ENCODE measurements around the gene RAP2A.
A peak's percentile ranks its signal among the peaks of the same experiment; 100 is the strongest.

The RAP2A gene

DNA sequence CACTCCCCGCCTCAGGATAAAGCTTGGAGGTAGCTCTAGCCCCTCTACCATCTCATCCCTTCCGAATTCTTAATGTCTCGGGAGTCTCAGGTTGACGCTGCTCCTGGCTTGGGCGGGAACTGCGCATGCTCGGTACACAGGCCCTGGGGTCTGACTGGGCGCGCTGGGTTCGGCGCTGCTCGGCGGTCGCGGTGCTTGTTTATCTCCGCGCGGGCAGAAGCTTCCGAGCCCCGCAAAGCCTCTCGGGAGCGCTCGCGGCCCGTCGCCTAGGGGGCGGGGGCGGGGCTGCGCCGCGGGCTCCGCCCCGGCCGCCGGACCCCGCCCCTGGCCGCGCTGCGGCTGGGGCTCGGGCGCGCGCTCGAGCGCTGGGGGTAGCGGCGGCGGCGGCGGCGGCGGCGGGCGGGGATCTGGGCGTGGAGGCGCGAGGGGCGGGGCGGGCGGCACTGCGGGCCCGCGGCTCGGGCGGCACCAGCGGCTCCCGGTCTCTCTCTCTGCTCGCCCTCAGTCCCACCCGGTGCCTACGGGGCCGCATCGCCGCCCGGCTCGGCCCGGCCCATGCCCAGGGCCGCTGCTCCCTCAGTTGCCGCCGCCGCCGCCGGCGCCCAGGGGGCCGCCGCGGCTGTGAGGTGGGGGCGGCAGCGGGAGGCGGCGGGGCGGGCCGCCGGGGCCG, at the start of gene RAP2A:
Gene RAP2A (plus strand): TSS at position 443 of the 670 bp plus-strand sequence. CDS start 302 bp downstream, outside the sequence.
- peak; percentile 94 for DNase-seq

DNA sequence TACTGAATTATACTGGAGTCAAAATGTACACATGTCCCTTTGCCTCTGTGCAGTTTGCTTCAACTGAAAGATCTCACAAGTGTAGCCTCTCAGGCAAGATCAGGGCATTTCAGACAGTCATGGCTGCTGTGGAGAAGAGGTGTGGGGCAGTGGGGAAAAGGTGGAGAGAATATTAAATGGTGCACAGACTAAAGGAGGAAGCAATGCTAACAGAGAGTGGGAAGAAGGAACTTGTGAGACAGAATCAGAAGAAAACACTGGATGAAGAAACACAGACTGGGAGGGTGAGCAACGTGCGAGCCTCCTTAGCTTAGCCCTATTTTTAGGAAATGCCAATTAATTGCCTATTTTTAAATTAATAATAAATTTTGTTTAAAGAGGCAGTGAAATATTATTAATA, 49.6 kb upstream of the RAP2A start:
- DNase-seq, result no peak

DNA sequence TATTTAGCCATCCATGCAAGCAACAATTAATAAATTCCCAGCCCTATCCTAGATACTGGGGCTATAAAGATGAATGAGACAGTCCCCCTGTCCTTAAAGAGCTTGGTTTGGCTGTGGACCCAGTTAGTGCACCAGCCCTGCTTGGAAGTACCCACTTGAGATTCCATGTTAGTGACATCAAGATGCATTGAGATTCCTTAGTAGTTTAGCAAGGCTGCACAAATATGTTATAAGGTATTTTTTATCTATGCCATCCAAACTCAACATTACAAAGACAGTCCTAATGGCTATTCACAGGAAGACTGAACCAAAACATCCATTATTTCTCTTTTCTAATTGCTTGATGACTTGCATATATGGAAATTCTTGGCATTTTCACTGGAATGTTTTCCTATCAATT, 48.8 kb upstream of the RAP2A start:
- DNase-seq, result no peak

- DNase-seq, result no peak
Measured at GRCh38 chr13:97385854-97386253, 48.1 kb upstream of the RAP2A start.

DNA sequence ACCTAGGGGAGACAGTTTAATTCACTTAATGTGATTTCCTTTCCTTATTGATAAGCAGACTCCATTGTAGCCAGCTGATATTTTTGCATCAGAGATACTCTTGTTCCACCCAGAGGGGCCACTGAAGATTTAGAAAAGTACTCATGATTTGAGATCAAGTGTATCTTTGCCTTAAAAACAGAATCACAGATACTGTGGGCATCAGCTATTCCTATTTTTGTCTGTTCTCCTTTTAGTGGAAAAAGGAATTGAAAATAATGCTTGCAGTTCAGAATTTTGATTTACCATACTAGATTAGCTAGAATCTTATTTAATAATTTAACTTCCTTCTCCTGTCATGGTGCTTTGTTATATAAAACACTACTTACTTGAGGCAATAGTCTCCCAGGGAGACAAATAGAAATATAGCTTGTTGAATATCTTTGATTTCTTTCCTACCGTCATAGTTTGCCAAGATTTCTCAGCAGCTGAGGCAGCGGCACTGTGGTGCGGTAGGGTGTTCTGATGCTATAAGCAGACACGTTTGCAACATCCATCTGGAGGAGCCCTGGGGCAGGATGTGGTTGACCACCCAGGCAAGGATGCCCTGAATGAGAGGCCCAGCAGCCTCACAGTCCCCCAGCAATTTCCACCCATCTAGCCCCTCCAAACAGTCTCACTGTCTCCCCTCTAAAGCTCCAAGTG, 47.0 kb upstream of the RAP2A start:
- peak; percentile 25 for DNase-seq

DNA sequence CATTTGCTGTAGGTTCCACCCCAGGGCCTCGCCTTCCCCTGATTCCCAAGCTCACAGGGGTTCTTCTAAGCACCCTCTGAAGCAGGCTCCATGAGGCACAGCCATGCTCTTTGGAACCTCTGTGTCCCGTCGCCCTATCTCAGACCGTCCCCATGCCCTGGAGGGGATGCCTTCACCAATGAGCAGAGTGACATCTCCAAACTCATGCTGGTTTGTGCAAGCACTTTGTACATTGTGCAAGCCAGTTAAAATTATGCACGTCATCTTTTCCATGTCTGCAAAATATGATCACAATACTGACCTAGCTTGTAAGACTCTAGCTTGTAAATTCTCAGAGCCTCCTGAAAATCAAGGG, 46.5 kb upstream of the RAP2A start:
- DNase-seq, result no peak

DNA sequence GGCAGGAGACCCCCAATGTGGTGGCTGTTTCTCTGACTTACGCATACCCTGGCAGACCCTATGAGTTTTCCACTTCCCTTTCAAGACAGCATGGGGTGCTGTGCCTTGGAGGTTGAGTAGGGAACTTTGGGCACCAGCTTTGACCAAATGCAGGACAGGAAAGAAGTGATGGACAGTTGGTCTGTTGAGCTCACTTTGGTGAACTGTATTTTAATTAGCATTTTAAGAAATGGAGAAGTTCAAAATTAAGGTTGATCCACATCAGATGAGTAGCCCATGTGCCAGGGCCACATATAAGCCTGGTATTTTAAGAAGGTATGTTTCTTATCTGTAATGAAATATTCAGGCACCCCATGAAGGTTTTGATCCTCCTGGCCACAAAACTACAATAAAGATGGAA, 46.1 kb upstream of the RAP2A start:
- DNase-seq, result no peak

DNA sequence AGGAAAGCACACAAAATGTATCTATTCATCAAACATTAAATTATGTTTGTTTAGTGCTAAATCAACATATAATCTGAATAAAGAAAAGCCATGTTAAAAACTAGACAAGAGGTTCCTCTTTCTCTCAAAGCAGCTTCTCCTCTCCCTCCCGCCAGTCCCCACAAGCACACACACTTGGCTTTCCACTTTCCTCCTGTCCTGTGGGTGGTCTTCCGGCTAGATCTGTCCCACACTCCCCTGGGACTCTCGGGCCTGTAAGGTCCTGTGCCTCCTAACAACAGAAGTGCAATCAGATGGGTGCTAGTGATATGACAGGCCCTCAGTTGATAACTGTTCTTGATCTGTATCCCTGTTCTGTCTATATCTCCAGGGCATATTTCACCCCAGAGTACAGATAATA, 45.6 kb upstream of the RAP2A start:
- DNase-seq, result no peak

DNA sequence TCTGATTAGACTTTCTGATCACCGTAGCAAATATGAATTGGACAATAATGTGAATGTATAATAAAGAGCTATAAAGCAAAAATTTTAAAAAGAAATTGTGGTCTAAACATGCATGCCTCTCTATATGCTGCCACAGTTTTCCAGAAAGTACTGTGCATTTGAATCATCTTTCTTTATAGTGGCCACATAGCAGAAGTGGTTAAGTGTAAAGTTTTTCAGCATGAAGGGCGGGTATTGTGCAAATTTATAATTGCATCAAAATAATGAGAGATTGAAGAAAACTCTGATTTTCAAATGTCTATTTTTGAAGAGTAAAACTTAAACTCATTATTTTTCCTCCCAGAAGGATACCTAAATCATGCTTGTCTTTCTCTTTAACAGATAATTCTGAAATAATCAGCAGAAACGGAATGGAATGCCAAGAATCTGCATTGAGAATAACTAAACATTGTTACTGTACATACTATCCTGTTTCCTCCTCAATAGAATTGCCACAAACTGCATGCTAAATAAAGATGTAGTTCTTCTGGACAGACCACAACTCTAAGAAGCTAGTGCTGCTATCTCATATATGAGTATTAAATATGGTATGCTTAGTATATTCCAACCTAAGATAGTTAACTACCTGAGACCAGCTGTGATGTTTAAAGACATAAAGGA, 42.9 kb upstream of the RAP2A start:
- no peak for DNase-seq

DNA sequence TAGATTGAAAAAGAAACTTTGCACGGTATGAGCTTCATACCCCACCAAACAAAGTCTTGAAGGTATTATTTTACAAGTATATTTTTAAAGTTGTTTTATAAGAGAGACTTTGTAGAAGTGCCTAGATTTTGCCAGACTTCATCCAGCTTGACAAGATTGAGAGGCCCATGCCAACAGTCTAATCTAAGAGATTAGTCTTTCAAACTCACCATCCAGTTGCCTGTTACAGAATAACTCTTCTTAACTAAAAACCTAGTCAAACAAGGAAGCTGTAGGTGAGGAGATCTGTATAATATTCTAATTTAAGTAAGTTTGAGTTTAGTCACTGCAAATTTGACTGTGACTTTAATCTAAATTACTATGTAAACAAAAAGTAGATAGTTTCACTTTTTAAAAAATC, 41.9 kb upstream of the RAP2A start:
- no peak for DNase-seq

DNA sequence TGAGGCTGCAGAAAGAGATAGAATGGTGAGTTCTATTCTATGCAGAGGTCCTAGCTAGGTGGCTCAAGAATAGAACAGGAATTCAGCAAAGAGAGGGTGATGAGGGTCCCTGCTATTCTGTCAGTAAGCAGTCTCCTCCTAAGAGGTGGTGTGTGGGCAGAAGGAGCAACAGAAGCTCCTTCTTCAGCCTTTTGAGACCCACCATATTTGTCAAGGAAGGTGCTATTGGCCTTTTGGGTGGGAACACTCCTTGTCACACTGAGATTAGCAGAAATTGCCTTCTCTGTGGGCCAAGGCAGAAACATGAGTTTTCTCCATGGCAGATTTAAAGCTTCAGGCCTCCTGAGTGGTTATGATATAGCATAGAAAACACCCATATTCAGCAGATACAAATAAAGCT, 39.4 kb upstream of the RAP2A start:
- no peak for DNase-seq

- DNase-seq, result no peak
Measured at GRCh38 chr13:97395447-97396136, 38.4 kb upstream of the RAP2A start.

- DNase-seq, result no peak
Measured at GRCh38 chr13:97397267-97397666, 36.7 kb upstream of the RAP2A start.

DNA sequence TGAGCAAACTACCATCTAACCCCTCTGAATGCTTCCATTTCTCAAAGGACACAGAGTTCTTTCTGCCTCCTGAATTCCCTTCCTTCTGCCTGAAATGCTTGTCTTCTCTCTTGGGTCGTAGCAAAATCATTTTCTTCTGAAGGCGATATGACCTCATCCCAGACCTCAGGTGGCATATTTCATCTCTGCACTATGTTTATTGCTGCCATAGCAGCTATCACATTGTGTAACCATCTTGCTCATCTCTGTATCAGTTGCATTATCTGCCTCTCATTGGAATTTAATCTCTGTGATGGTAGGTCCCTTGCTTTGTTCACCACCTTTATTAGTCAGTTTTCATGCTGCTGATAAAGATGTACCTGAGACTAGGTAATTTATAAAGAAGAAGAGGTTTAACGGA, 32.5 kb upstream of the RAP2A start:
- DNase-seq, result no peak

DNA sequence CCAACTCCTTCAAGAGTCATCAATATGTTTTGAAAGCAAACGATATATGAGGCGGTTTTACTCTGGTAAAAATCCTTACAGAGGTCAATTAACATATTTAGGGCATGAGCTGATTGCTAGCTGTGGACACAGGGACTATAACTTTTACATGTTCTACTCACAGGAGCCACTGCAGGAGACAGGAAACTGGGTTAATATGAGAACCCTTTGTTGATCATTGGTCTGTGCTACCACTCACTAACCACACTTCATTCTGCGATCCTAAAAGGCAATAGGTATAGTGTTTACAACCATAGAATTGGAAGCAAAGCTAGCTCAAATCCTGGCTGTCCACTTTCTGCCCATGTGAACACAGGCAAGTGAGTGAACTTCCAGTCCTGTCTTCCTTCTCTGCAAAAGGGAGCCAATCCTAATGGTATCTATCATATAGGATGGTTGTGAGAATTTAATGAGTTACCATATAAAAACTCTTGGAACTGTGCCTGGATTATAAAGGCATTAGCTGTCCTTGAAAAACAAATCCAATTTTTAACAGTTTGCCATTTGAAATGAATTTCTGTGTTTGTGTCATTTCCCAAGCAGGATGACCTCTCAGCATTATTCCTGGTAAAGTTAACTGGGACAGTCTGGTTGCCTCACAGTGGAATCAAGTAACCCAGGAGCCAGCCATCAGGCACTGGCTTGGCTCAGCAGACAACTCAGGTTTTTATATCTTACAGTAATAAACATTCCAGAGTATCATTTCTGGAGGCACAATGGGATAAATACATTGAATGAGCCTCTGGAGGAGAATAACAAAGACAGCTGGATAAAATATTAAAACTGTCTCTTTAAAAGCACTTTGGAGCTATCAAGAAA, 29.8 kb upstream of the RAP2A start:
- no peak for DNase-seq

- no peak for DNase-seq
Measured at GRCh38 chr13:97407540-97407939, 26.4 kb upstream of the RAP2A start.

GRCh38 chr13:97408938-97409337, 25.0 kb upstream of the RAP2A start:
- no peak for DNase-seq

- DNase-seq, result no peak
Measured at GRCh38 chr13:97411984-97412383, 22.0 kb upstream of the RAP2A start.

- DNase-seq, result no peak
Measured at GRCh38 chr13:97413694-97414093, 20.3 kb upstream of the RAP2A start.

DNA sequence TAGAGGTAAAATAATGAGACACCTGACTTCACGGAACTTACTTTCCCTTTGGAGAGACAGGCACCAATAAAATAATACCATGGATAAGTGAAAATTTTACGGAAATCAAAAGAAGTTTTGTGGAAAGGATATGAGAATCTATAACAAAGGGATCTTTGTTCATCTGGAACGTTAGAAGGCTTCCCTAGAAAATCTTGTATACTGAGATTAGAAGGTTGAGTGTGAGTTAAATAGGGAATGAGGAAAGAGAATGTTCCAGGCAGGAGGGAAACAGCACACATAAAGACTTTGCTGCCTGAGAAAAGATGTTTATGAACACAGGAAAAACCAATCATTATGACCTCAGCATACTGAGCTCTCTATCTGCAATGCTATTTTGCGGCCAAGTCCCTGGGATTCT, 19.6 kb upstream of the RAP2A start:
- no peak for DNase-seq

GRCh38 chr13:97417698-97418097, 16.3 kb upstream of the RAP2A start:
- DNase-seq, result no peak

DNA sequence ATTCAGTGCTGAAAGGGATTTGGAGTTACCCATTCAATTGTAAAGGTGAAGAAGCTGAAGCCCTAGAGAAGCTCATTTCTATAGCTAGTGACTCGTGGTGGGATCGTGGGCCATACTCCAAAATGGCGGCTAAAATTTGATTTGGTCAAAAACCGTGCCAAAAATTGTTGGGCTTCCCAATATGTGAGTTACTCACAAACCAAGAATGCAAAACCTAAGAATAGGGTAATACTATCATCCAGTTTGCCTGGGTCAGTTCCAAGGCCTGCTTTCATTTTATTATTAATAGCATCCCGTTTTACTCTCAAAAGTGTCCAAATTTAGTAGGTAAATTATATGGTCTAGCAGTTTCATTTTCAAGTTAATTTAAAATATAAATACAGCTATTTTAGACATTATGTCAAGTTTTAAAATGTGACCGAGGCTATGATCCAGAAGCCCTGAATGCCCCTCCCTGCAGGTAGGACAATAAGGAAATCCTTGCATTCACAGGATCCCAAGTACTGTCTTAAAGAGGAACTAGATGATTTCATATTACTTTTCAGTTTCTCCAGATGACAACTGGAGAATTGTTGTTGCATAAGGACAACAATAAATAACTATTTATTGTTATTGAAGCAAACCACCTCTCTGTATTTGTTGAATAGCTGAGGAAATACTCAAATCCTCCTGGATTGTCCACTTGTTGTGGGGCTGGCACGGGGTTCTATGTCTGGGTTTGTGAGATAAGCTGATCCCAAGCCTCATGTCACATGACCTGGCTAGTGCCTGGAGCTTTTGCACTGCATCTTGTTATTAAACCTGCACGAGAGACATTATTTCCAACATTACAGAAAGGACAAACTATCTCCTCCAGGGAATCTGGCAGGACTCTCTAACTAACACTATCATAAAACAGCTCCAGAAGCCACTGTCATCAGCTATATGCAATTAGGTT, 11.6 kb upstream of the RAP2A start:
- no peak for DNase-seq
